ENCODE data around the gene PAK5.

PAK5 gene

GRCh38 chr20:9838378-9839295 lies at the start of gene PAK5:
TSS of gene PAK5 (minus strand) at chr20:9839076. CDS start at chr20:9644328, 194,748 bp downstream.
- peak; percentile 99 for DNase-seq

DNA sequence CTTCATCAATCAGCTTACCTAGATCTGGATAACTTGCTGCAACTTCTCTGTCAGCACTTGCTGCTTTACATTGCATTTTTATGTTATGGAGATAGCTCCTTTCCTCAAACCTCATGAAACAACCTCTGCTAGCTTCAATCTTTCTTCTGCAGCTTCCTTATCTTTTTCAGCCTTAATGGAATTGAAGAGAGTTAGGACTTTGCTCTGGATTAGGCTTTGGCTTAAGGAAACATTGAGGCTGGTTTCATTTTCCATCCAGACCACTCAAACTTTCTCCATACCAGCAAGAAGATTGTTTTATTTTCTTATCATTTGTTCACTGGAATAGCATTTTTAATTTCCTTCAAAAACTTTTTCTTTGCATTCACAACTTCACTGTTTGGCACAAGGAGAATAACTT lies 48.8 kb upstream of the PAK5 start:
- no peak for DNase-seq

DNA sequence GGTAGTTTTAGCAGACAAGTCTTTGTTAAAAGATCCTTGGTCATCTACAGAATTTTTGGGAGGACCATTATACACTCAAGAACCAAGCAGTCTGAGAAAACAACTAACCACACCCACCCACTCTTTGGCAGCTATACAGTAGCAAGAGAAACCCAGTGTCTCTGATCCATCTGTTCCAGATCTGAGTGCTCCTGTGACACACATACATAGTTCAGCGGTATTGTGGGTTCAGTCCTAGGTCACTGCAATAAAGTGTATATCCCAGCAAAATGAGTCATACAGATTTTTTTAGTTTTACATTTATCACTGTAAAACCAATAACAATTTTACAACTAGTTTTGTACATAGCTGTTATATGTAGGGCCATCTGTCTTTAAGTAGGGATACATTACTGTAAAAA lies 47.4 kb upstream of the PAK5 start:
- no peak for DNase-seq

- DNase-seq = peak; percentile 47
Observed at GRCh38 chr20:9884666-9885065, 45.8 kb upstream of the PAK5 start.

DNA sequence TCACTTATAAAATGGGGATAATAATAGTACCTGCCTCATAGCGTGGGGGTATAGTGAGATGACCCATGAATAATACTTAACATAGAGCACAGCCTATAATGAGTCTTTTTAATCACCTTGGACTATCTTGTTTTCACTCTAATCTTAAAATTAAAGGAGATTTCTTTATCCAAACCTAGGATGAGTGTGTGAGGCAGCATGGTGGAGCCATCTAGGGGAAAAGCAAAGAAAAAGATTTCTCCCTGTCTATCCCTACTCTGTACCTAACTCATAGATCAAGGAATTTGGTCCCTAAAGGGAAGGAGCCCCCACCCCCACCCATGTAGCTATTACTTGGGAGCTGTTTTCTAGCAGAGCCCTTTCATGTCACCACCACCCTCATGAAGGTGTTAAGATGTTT lies 45.2 kb upstream of the PAK5 start:
- DNase-seq = peak; percentile 49

- DNase-seq = no peak
Observed at GRCh38 chr20:9877932-9878495, 39.1 kb upstream of the PAK5 start.

DNA sequence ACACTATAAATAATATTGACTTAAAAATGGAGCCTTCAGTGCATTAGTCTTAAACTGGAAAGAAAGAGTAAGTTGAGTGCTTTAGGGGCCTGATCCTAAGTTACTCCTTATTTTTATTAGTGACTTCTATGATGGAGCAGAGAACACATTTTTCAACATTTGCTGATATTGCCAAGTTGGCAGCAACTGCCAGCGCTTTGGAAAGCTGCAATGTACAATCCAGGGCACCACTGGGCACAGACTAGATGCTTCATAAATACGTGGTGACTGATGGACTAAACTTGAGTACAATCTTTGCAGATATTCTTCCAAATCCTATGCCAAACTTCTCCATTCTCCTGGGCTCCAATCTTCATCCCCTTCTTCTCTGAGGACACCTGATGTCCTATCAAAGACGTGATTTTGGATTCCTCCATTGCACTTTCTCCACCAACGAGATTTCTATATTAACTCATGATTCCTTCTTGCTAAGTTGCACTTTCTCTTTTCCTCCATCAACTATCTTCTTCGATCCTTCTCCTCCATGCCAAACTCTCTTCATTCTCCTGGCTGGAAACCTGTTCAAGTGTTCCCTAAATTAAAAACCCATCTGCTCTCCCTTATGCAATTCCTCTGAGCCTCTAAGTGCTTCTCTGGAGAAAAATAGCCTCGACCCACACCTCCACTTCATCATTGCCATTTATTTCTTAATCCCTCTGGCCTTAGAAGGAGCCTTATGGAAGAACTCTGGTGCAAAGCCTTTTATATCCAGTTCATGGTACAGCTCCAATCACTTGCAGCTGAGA lies 28.5 kb upstream of the PAK5 start:
- no peak for DNase-seq

DNA sequence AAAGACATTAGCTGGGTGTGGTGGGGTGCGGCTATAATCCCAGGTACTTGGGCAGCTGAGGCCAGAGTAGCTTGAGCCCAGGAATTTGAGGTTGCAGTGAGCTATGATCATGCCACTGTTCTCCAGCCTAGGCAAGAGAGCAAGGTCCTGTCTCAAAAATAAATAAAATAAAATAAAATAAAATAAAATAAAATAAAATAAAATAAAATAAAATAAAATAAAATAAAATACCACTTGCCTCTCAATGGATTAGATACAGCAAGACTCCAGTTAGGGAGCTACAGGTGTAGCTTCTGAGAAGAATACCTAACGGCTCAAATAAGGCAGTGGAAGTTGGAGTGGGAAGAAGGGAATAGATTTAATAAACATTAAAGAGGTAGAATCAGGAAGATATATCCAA lies 13.7 kb upstream of the PAK5 start:
- no peak for DNase-seq

- no peak for DNase-seq
Observed at GRCh38 chr20:9839626-9840025, 750 bp upstream of the PAK5 start.

- DNase-seq = peak; percentile 91
Observed at GRCh38 chr20:9838035-9838377, 870 bp downstream of the PAK5 start.

DNA sequence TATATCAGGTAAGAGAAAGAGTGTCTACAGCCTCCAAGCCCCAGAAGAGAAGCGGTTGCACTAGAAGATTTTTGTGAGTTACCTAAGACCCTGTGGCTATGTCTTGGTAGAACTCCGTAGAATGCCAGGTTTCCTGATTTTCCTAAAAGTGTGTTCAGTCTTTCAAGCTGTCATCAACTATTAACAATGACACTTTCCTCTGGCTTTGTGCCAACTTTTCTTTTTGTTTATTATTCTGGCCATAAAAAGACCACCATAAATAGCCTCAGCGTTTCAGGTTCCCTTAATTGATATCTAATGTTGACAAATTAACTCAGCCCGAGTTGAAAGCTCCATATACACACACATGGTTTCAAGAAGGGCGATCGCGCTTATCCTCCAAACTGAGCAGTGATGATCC lies 1.2 kb downstream of the PAK5 start:
- DNase-seq = peak; percentile 78

DNA sequence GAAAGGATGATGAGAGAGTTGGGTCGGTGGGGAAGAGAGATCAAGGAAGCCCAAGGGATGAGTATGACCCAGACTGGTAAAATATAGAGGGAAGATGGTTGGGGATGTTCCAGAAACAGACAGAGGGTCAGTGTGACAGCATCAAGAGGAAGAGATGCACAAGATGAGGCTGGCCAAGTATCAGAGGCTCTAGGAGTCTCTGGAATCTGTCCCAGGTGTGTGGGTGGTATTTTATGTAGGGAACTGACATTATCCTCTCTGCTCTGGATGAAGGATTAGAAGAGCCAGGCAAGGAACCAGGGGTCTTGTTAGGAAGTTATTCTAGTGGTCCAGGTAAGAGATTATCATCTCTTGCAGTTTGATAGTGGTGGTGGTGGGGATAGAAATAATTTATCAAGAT lies 3.6 kb downstream of the PAK5 start:
- no peak for DNase-seq

DNA sequence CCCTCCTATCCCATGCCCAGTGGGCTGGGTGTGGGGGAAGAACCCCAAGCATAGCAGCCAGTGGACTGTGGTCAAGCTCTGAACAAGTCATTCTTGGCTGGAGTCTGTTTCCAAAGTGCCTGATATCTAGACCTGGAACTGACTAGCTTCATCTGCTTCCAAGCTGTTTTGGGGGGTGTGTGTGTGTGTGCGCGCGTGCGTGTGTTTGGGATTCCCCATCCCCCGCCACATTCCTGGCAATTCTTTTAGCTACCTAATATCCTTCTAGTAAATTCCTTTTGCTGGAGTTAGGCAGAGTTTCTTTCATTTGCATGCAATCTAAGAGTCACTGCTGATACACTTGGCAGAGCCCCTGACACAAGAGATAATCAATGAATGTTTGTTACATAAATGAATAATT lies 7.8 kb downstream of the PAK5 start:
- no peak for DNase-seq

- no peak for DNase-seq
Observed at GRCh38 chr20:9829835-9830234, 9.0 kb downstream of the PAK5 start.

GRCh38 chr20:9817654-9818053 lies 21.2 kb downstream of the PAK5 start:
- DNase-seq = no peak

DNA sequence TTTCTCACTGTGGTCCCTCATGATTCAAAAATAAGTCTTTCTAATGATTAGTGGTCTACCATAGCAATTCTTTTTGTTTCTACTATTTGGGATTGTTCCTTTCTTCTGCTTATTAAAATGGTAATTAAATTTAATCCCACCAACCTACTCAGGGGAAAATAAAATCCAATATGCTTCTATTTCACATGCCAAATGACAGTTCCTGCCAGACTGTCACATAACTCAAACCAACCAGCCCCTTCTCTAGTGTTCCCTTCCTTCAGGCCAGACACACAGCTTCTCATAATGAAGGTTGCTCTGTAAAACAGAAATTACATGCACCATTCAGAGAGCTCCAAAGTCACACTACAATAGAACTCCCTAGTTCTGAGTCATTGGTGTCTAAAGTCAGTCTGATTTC lies 23.2 kb downstream of the PAK5 start:
- no peak for DNase-seq

DNA sequence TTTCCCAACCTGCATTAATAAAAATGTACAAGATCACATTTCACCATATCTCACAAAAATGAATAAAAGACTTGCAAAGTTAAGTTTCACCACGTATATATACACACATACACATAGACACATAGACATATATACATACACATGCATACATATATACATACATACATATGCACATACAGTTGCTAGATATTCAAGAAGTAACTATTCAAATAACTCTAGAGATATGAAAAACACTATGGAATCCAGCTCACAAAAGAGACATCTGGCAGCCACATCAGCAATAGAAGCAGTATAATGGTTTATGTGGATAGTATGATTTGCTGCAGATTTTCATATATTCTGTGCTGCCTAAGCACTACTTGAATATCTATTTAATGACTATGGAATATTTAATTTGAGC lies 28.1 kb downstream of the PAK5 start:
- DNase-seq = no peak

DNA sequence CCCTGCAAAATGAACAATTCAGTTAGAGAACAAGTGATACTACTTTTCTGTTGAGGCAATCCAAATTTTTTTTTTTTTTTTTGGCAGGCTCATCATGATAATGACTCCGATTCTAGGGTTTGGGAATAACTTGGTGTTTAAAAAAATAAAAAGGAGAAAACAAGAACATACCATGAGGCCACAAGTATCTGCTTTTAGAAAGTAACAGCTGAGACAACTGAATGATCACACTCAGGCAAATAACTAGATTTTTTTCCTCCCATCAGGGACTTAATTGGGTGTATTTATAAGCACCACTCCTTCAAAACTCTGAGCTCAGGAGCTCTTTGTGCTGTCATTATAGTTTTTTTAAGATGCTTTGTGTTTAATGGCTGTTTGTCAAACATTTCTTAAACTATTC lies 29.6 kb downstream of the PAK5 start:
- peak; percentile 48 for DNase-seq

- DNase-seq = no peak
Observed at GRCh38 chr20:9808166-9808565, 30.7 kb downstream of the PAK5 start.

DNA sequence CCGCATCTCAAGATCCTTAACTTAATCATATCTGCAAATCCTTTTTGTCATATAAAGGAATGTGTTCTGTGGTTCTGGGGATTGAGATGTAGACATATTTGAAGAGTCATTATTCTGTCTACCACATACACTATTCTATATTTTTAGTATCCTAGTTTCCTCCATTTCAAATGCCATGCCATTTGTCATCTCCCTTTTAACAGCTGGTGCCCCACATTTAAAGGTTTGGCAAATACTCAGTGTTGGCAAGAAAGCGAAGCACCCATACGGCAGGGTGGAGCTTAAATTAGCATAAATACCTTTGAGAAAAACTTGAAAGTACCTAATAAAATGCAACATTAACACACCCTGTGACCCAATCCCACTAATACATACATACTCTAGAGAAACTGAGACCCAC lies 31.7 kb downstream of the PAK5 start:
- DNase-seq = no peak

DNA sequence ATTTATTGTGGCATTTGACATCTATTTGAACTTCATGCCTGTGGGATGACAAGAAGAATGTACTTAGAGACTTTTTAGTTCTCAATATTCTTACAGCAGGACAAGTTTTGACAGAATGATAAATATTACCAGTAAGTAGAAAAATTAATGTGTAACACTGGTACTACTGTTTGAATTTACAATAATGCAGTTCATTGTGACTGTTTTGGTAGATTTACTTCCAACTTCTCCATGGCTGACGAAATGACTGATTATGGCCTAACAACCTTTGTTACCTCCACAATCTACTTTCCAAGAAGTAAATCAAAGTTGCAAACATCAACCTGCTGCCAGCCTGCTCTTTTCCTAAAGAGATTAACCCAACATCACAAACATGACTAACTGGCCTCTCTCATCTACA lies 38.5 kb downstream of the PAK5 start:
- DNase-seq = no peak

DNA sequence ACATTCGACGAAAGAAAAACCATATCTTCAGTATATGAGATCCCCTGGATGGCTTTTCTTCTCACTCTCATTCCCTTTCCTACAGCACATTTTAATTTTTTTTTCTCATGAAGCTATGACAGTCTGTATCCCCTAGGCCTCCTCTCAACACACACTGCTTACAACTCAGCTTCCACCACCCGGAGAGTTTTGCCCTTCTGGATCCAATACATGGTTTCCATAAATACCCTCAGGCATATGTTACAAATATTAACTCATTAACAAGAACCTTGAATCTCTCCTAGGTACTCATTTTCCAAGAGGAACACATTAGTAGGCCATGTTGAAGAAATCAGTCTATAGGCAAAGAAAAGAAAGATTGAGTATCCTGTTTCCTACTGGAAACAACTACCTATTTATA lies 44.0 kb downstream of the PAK5 start:
- no peak for DNase-seq

DNA sequence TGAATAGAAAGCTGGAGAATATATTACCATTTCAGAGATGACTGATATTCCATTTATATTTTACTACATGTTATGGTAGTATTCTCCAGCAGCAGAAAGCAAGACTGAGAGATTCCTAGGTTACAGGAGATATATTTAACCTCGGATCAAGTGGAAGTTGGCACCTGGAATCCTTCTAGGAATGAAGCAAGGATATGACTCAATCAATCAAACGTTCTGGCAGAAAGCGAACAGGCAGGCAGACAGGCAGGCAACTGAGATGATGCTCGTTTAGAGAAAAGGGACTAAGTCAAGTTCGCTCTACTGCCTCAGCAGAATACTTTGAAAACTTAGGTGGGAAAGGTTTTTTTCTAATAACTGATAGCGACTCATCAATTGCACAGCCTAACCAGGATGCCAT lies 46.2 kb downstream of the PAK5 start:
- DNase-seq = no peak

DNA sequence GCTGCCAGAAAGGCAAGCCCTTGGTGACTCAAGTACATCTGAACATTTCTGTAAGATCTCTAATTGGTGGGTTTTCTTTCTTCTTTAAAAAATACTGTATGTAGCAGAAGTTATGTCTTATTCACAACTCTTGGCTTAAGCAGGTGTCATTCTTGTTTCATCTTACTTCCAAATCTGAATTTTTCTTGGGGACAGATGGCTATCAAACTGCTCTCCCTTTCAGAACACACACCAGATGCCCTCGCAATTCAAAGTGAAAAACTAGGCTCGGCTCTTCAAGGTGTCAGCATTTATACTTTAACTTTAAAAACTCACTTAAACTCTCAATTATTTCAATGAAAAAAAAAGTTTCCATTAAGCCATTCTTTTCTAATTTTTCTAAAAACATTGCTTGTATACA lies 49.7 kb downstream of the PAK5 start:
- no peak for DNase-seq

Measured in NCI-H146 (cell line).